Right lobe of liver (tissue), 4 donors: Measurements from ENCODE around the gene NT5C3B.

Source experiments
- CTCF ChIP-seq, 4 donors: fragments of 200-600 bp in 3 of 4; fragments of 450-650 bp in 1 of 4; IDR thresholded peaks; one replicate each; pipeline versions ENCODE4 v1.5.1 to v1.8.0; 2016 to 2022; ENCODE audit warnings: antibody characterized with exemption in 4 of 4, mild to moderate bottlenecking in 2 of 4
- POLR2A ChIP-seq: fragments of 450-650 bp; IDR thresholded peaks from one replicate; pipeline ENCODE4 v1.6.1; 2017; ENCODE audit warnings: antibody characterized with exemption, mild to moderate bottlenecking
- donor health status: DM: no; HTN: no; CAD: no.
- donor health status: DM: no; HTN: no; CAD: no.
- donor health status: DM: no; HTN: yes; CAD: no.

GRCh38 chr17:41785859-41786226 lies 50.2 kb downstream of the NT5C3B start:
- no peak for TF ChIP-seq POLR2A
- TF ChIP-seq CTCF (IDR thresholded peaks at IDR 0.05), result no peak
